Parietal lobe (tissue), 1 donor: Measurements from ENCODE around the gene LIMD2. TPM values are rescaled to one million over a fixed set of nuclear protein-coding genes. Genes with fewer than 3 reads are reported as not detected.

ENCODE experiments used
- total RNA-seq: library from RNA; depleted of rRNA; stranded (reverse); fragments of >200 nt; gene quantifications from one replicate; pipeline ENCODE4 v1.2.3, GENCODE V29; 2014

The LIMD2 gene
- total RNA-seq = 31.6 TPM

GRCh38 chr17:63699638-63700527, at the start of gene LIMD2:
Gene LIMD2 (minus strand): TSS chr17:63700125. CDS start chr17:63699298, 827 bp downstream.

GRCh38 chr17:63741408-63742173, 41.7 kb upstream of the LIMD2 start, which contains the start of gene STRADA:
Gene STRADA (minus strand): TSS chr17:63741799. CDS start chr17:63728369, 13,430 bp downstream.

Other genes starting within 250 kb of the LIMD2 start
- 7.5 TPM for gene ACE, start 223.1 kb downstream of the LIMD2 start, total RNA-seq
- gene KCNH6, start 176.8 kb downstream of the LIMD2 start, total RNA-seq = not detected
- gene DCAF7, start 149.6 kb downstream of the LIMD2 start, total RNA-seq = 47.3 TPM
- 7.2 TPM for gene TACO1, start 99.2 kb downstream of the LIMD2 start, total RNA-seq
- gene MAP3K3, start 77.7 kb downstream of the LIMD2 start, total RNA-seq = 45.4 TPM
- 64.8 TPM for gene STRADA, start 41.7 kb upstream of the LIMD2 start, total RNA-seq
- gene CCDC47, start 73.5 kb upstream of the LIMD2 start, total RNA-seq = 47.0 TPM
- 155 TPM for gene DDX42, start 74.0 kb upstream of the LIMD2 start, total RNA-seq
- gene PSMC5, start 127.3 kb upstream of the LIMD2 start, total RNA-seq = 35.4 TPM
- 46.0 TPM for gene FTSJ3, start 127.5 kb upstream of the LIMD2 start, total RNA-seq
- 16.6 TPM for gene SMARCD2, start 142.6 kb upstream of the LIMD2 start, total RNA-seq
- gene CSH2, start 173.6 kb upstream of the LIMD2 start, total RNA-seq = not detected
- gene GH2, start 181.8 kb upstream of the LIMD2 start, total RNA-seq = not detected
- gene CSH1, start 196.4 kb upstream of the LIMD2 start, total RNA-seq = not detected
- not detected for gene CSHL1, start 211.1 kb upstream of the LIMD2 start, total RNA-seq
- not detected for gene GH1, start 218.7 kb upstream of the LIMD2 start, total RNA-seq
- 0.63 TPM for gene CD79B, start 232.2 kb upstream of the LIMD2 start, total RNA-seq